ENCODE data around the gene CNOT1. TPM values are rescaled to one million over a fixed set of nuclear protein-coding genes. Genes with fewer than 3 reads are reported as not detected.

CNOT1 gene
- total and polyA plus RNA-seq, 4 donors = 34.0 to 131 (median 78.5) TPM

- DNase-seq (ENCODE audit: low spot score) = peak; percentile 57
- no peak overlapping the region for H3K27ac ChIP-seq (ENCODE audit: low read depth in 1 of 2, low read length in 2 of 2)
- no peaks in the 10 kb centered on the region for H3K9me3 ChIP-seq (ENCODE audit: control insufficient read depth in 4 of 4, low read length in 3 of 4)
- H3K36me3 ChIP-seq (ENCODE audit: control insufficient read depth in 4 of 4, insufficient read depth in 3 of 4, low read depth in 1 of 4, low read length in 3 of 4) = no peaks in the 10 kb centered on the region
- 59% methylated on average over 15 of the region's 15 CpGs for WGBS
- peak; percentile 33 to 71 for TF ChIP-seq RXRA (IDR thresholded peaks at IDR 0.05)
- peak; percentile 21 for TF ChIP-seq SP1 (IDR thresholded peaks at IDR 0.05)
- TF ChIP-seq CTCF (IDR thresholded peaks at IDR 0.05; ENCODE audit: low read depth, low read length, missing input control) = no peak
- TF ChIP-seq HNF4A (conservative IDR thresholded peaks at IDR 0.05) = peak; percentile 30 to 59
- no peak for TF ChIP-seq ATF3 (IDR thresholded peaks at IDR 0.05)
- no peak for TF ChIP-seq RAD21 (IDR thresholded peaks at IDR 0.05)
- no peak for TF ChIP-seq REST (IDR thresholded peaks at IDR 0.05)
- TF ChIP-seq FOXA1 (IDR thresholded peaks at IDR 0.05) = no peak
- TF ChIP-seq EGR1 (IDR thresholded peaks at IDR 0.05; ENCODE audit: low read depth in 2 of 2) = no peak
- no peak for TF ChIP-seq MAX (IDR thresholded peaks at IDR 0.05)
- no peak for TF ChIP-seq JUND (IDR thresholded peaks at IDR 0.05)
- TF ChIP-seq NR2F2 (IDR thresholded peaks at IDR 0.05) = no peak
- no peak for TF ChIP-seq ZBTB33 (IDR thresholded peaks at IDR 0.05)
- no peak for TF ChIP-seq HNF4G (IDR thresholded peaks at IDR 0.05)
- no peak for TF ChIP-seq FOXA2 (IDR thresholded peaks at IDR 0.05)
- no peak for TF ChIP-seq GABPA (IDR thresholded peaks at IDR 0.05 in 1 of 2, conservative IDR thresholded peaks at IDR 0.05 in 1 of 2)
- no peak for TF ChIP-seq YY1 (IDR thresholded peaks at IDR 0.05)
- no peak for TF ChIP-seq TAF1 (conservative IDR thresholded peaks at IDR 0.05)
- no peak overlapping the region for H3K4me3 ChIP-seq (ENCODE audit: low read depth in 1 of 3, low read length in 3 of 3)
- peaks cover 0 to 1% (median 0%) of the 10 kb centered on the region in 4 donors for H3K27me3 ChIP-seq (ENCODE audit: control insufficient read depth in 4 of 4, insufficient read depth in 4 of 4, low read length in 3 of 4)
- H3K4me1 ChIP-seq (ENCODE audit: control insufficient read depth in 4 of 4, insufficient read depth in 4 of 4, low read length in 3 of 4) = peaks cover 4 to 12% (median 7%) of the 10 kb centered on the region in 4 donors
- no peak overlapping the region for H3K9ac ChIP-seq (ENCODE audit: low read depth in 1 of 2, low read length in 2 of 2)
Measured at GRCh38 chr16:58507195-58507962, 122.2 kb downstream of the CNOT1 start.

All from liver (tissue), 9 donors.